ENCODE measurements around the gene TCFL5.
"Not testable (repeated sequence)": the region's sequence is repeated elsewhere in the genome, so short reads cannot be mapped to it uniquely, and the experiment has no call there.

GRCh38 chr20:62848917-62849316 lies 12.7 kb downstream of the TCFL5 start:
- TF ChIP-seq, protein P1, sequence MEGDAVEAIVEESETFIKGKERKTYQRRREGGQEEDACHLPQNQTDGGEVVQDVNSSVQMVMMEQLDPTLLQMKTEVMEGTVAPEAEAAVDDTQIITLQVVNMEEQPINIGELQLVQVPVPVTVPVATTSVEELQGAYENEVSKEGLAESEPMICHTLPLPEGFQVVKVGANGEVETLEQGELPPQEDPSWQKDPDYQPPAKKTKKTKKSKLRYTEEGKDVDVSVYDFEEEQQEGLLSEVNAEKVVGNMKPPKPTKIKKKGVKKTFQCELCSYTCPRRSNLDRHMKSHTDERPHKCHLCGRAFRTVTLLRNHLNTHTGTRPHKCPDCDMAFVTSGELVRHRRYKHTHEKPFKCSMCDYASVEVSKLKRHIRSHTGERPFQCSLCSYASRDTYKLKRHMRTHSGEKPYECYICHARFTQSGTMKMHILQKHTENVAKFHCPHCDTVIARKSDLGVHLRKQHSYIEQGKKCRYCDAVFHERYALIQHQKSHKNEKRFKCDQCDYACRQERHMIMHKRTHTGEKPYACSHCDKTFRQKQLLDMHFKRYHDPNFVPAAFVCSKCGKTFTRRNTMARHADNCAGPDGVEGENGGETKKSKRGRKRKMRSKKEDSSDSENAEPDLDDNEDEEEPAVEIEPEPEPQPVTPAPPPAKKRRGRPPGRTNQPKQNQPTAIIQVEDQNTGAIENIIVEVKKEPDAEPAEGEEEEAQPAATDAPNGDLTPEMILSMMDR (IDR thresholded peaks at IDR 0.05; ENCODE audit: insufficient read depth, low read length, poor library complexity, severe bottlenecking): not testable (repeated sequence)
- TF ChIP-seq EZH2phosphoT487 (conservative IDR thresholded peaks at IDR 0.05; ENCODE audit: low read length): not testable (repeated sequence)

All from SU-DHL-6 (cell line).